OCI-LY7 (cell line): ENCODE results near the gene ALLC. TPM values are rescaled to one million over a fixed set of nuclear protein-coding genes. Genes with fewer than 3 reads are reported as not detected.

ENCODE experiments used
- BruUV-seq: library from RNA; stranded (reverse); fragments of 400-500 nt; replicated peaks from 2 replicates; lab custom pipeline; 2021; lab: Mats Ljungman, UMichigan
- CTCF ChIA-PET: fragments of 300-600 bp; sonication (Branson Sonifier 250); formaldehyde crosslinking; loops from one replicate; lab custom pipeline; 2022; ENCODE audit warnings: antibody characterized with exemption; ENCODE audit not compliant: unreplicated experiment; lab: Charles Lee
- POLR2A ChIA-PET: fragments of 300-600 bp; sonication (Branson Sonifier 250); formaldehyde crosslinking; loops from one replicate; lab custom pipeline; 2022; ENCODE audit warnings: antibody characterized with exemption; lab: Charles Lee
- DNase-seq: peaks from one replicate; pipeline ENCODE4 v3.0.0-alpha.2; 2015; ENCODE audit warnings: low spot score
- H2AFZ ChIP-seq: fragments of 200-600 bp; sonication (generic), shearing (Covaris generic); 2 replicates; pipeline ENCODE4 v1.6.1; 2014; ENCODE audit warnings: mild to moderate bottlenecking, antibody characterized with exemption, low read length, moderate library complexity
- H3K27ac ChIP-seq: fragments of 200-600 bp; sonication (generic); 2 replicates; pipeline ENCODE4 v1.5.1; 2014; ENCODE audit warnings: mixed run types, low read depth, mild to moderate bottlenecking, moderate library complexity, low read length, inconsistent platforms; ENCODE audit not compliant: poor library complexity, severe bottlenecking
- H3K36me3 ChIP-seq: fragments of 200-600 bp; sonication (generic); 2 replicates; pipeline ENCODE4 v1.6.1; 2014; ENCODE audit warnings: mild to moderate bottlenecking, antibody characterized with exemption, low read length, moderate library complexity, mixed read lengths; ENCODE audit not compliant: insufficient read depth
- H3K4me1 ChIP-seq: fragments of 200-600 bp; sonication (generic); 2 replicates; pipeline ENCODE4 v1.5.1; 2014; ENCODE audit warnings: mild to moderate bottlenecking, low read length; ENCODE audit not compliant: insufficient read depth, poor library complexity, severe bottlenecking
- H3K4me2 ChIP-seq: fragments of 200-600 bp; sonication (generic); 2 replicates; pipeline ENCODE4 v1.6.1; 2014; ENCODE audit warnings: mild to moderate bottlenecking, low read length
- H3K4me3 ChIP-seq: fragments of 200-600 bp; sonication (generic); 2 replicates; pipeline ENCODE4 v1.5.1; 2014; ENCODE audit warnings: mild to moderate bottlenecking, low read depth, low read length; ENCODE audit not compliant: poor library complexity, severe bottlenecking
- H3K79me2 ChIP-seq: fragments of 200-600 bp; sonication (generic); 2 replicates; pipeline ENCODE4 v1.6.1; 2016; ENCODE audit warnings: low read depth, mild to moderate bottlenecking, low read length, moderate library complexity, mixed read lengths; ENCODE audit not compliant: insufficient read depth
- H3K9me2 ChIP-seq: fragments of 200-600 bp; sonication (generic); 2 replicates; pipeline ENCODE4 v1.6.1; 2016; ENCODE audit warnings: mild to moderate bottlenecking, low read length, mixed read lengths; ENCODE audit not compliant: insufficient read depth
- H3K9me3 ChIP-seq: fragments of 200-600 bp; sonication (generic); 2 replicates; pipeline ENCODE4 v1.6.1; 2014; ENCODE audit warnings: mild to moderate bottlenecking, mixed run types, low read length, mixed read lengths
- H4K20me1 ChIP-seq: fragments of 200-600 bp; sonication (generic); 2 replicates; pipeline ENCODE4 v1.6.1; 2014; ENCODE audit warnings: mild to moderate bottlenecking, antibody characterized with exemption, low read length, moderate library complexity, mixed read lengths; ENCODE audit not compliant: insufficient read depth
- CTCF ChIP-seq: fragments of 200-600 bp; sonication (generic); conservative IDR thresholded peaks from 2 replicates; pipeline ENCODE4 v1.5.1; 2014; ENCODE audit warnings: mild to moderate bottlenecking, antibody characterized with exemption, low read length, moderate library complexity, mixed read lengths
- EZH2phosphoT487 ChIP-seq: fragments of 200-600 bp; sonication (generic); IDR thresholded peaks from 2 replicates; pipeline ENCODE4 v1.6.1; 2018; ENCODE audit warnings: low read depth, borderline replicate concordance, mild to moderate bottlenecking, mixed run types, antibody characterized with exemption, low read length, moderate library complexity, mixed read lengths
- intact Hi-C: fragments of 100-400 bp; cut with micrococcal nuclease; formaldehyde crosslinking; loops from one replicate; pipeline ENCODE4 v1.10.0; 2022; ENCODE audit not compliant: unreplicated experiment
- total RNA-seq, 2 experiments: library from RNA; depleted of rRNA in 1 of 2; stranded (reverse); fragments of >200 nt in 1 of 2; shearing (Covaris generic) in 1 of 2; gene quantifications; 2 replicates each; pipeline ENCODE4 v1.2.3, GENCODE V29; 2014 to 2022

Gene ALLC
- total RNA-seq, 2 experiments from 2014 or later: not detected

- ChIA-PET POLR2A (interaction anchor here (0.6 kb wide), 2 partner anchors 245 to 1740 kb away, joined by 3 to 4 read pairs; no protein-coding TSS in a partner anchor), CTCF (interaction anchor here (0.5 kb wide), 1 partner anchor 147 kb away, joined by 5 read pairs; no protein-coding TSS in a partner anchor)
- H3K9me3 ChIP-seq: no peaks in the 10 kb centered on the region
- H2AFZ ChIP-seq: no peak overlapping the region
- peak overlapping the region; percentile 24; the same call in 1 of the 2 replicates for H3K4me2 ChIP-seq
- no peak overlapping the region for H3K4me3 ChIP-seq
- H3K9me2 ChIP-seq: no peaks in the 10 kb centered on the region
- no peak for TF ChIP-seq EZH2phosphoT487
- TF ChIP-seq CTCF: no peak
- no peaks in the 10 kb centered on the region for H3K36me3 ChIP-seq
- no peak overlapping the region for H3K27ac ChIP-seq
- BruUV-seq: no TSS peak
- peaks cover 6% of the 10 kb centered on the region for H3K4me1 ChIP-seq
- no peaks in the 10 kb centered on the region for H3K79me2 ChIP-seq
- H4K20me1 ChIP-seq: no peaks in the 10 kb centered on the region
- intact Hi-C loops: no loop called here
- DNase-seq: no peak
Observed at GRCh38 chr2:3667151-3667631, 9.2 kb downstream of the ALLC start.

- no peaks in the 10 kb centered on the region for H3K4me1 ChIP-seq
- POLR2A ChIA-PET: no interaction called here
- TF ChIP-seq CTCF (no peak), EZH2phosphoT487 (no peak)
- no peak overlapping the region for H3K4me2 ChIP-seq
- no peak overlapping the region for H3K27ac ChIP-seq
- no TSS peak for BruUV-seq
- CTCF ChIA-PET: no interaction called here
- DNase-seq: no peak
- H3K9me3 ChIP-seq: no peaks in the 10 kb centered on the region
- H4K20me1 ChIP-seq: no peaks in the 10 kb centered on the region
- no peaks in the 10 kb centered on the region for H3K36me3 ChIP-seq
- intact Hi-C loops: no loop called here
- H3K79me2 ChIP-seq: no peaks in the 10 kb centered on the region
- H3K4me3 ChIP-seq: no peak overlapping the region
- no peaks in the 10 kb centered on the region for H3K9me2 ChIP-seq
- H2AFZ ChIP-seq: no peak overlapping the region
Observed at GRCh38 chr2:3669656-3670055, 11.7 kb downstream of the ALLC start.

- H2AFZ ChIP-seq: no peak overlapping the region
- no peaks in the 10 kb centered on the region for H3K9me2 ChIP-seq
- no peaks in the 10 kb centered on the region for H3K36me3 ChIP-seq
- TF ChIP-seq CTCF (no peak), EZH2phosphoT487 (no peak)
- no peaks in the 10 kb centered on the region for H4K20me1 ChIP-seq
- no peak overlapping the region for H3K4me2 ChIP-seq
- ChIA-PET CTCF (no interaction called here), POLR2A (no interaction called here)
- intact Hi-C loops: no loop called here
- no peaks in the 10 kb centered on the region for H3K4me1 ChIP-seq
- BruUV-seq: no TSS peak
- H3K27ac ChIP-seq: no peak overlapping the region
- no peaks in the 10 kb centered on the region for H3K9me3 ChIP-seq
- DNase-seq: no peak
- H3K4me3 ChIP-seq: no peak overlapping the region
- H3K79me2 ChIP-seq: no peaks in the 10 kb centered on the region
Observed at GRCh38 chr2:3670376-3670775, 12.4 kb downstream of the ALLC start.
